Loucy (cell line): ENCODE data around the gene ITSN1.
"Not testable (repeated sequence)": the region's sequence is repeated elsewhere in the genome, so short reads cannot be mapped to it uniquely, and the experiment has no call there.

Source experiments
- H2AFZ ChIP-seq: fragments of 200-600 bp; sonication (generic); 2 replicates; pipeline ENCODE4 v1.6.0; 2016; ENCODE audit warnings: antibody characterized with exemption, mild to moderate bottlenecking, low read length, moderate library complexity
- H3F3A ChIP-seq: fragments of 200-600 bp; 2 replicates; pipeline ENCODE4 v1.6.0; 2016; ENCODE audit warnings: antibody characterized with exemption, low read depth, mild to moderate bottlenecking
- H3K27me3 ChIP-seq: fragments of 200-600 bp; sonication (generic); 2 replicates; pipeline ENCODE4 v1.6.1; 2014; ENCODE audit warnings: low read length, mild to moderate bottlenecking; ENCODE audit not compliant: insufficient read depth, poor library complexity, severe bottlenecking
- H3K36me3 ChIP-seq: fragments of 200-600 bp; sonication (generic); 2 replicates; pipeline ENCODE4 v1.6.1; 2016; ENCODE audit warnings: low read length; ENCODE audit not compliant: insufficient read depth
- H3K4me1 ChIP-seq: fragments of 200-600 bp; sonication (generic); 2 replicates; pipeline ENCODE4 v1.5.1; 2014; ENCODE audit warnings: low read length, mild to moderate bottlenecking; ENCODE audit not compliant: insufficient read depth, poor library complexity, severe bottlenecking
- H3K4me2 ChIP-seq: fragments of 200-600 bp; sonication (generic); 2 replicates; pipeline ENCODE4 v1.6.0; 2014; ENCODE audit warnings: antibody characterized with exemption, low read length, low read depth, mild to moderate bottlenecking; ENCODE audit not compliant: poor library complexity, severe bottlenecking
- H3K4me3 ChIP-seq: fragments of 200-600 bp; sonication (generic); 2 replicates; pipeline ENCODE4 v1.5.1; 2014; ENCODE audit warnings: low read length, mild to moderate bottlenecking, mixed read lengths; ENCODE audit not compliant: poor library complexity, severe bottlenecking
- H3K79me2 ChIP-seq: fragments of 200-600 bp; sonication (generic); 2 replicates; pipeline ENCODE4 v1.6.1; 2014; ENCODE audit warnings: low read length; ENCODE audit not compliant: insufficient read depth
- H3K9ac ChIP-seq: fragments of 200-600 bp; sonication (generic); 2 replicates; pipeline ENCODE4 v1.6.0; 2014; ENCODE audit warnings: mild to moderate bottlenecking, low read depth, low read length, moderate library complexity; ENCODE audit not compliant: poor library complexity, severe bottlenecking
- H3K9me2 ChIP-seq: fragments of 200-600 bp; sonication (generic); replicated peaks from 2 replicates; pipeline ENCODE4 v1.6.1; 2016; ENCODE audit warnings: low read depth, low read length, mixed read lengths
- H3K9me3 ChIP-seq: fragments of 200-600 bp; sonication (generic); 2 replicates; pipeline ENCODE4 v1.6.1; 2014; ENCODE audit warnings: mild to moderate bottlenecking, antibody characterized with exemption, low read length, low read depth; ENCODE audit not compliant: insufficient read depth
- H4K20me1 ChIP-seq: fragments of 200-600 bp; sonication (generic); 2 replicates; pipeline ENCODE4 v1.6.0; 2014; ENCODE audit warnings: antibody characterized with exemption, low read length, mild to moderate bottlenecking; ENCODE audit not compliant: insufficient read depth, poor library complexity, severe bottlenecking
- EZH2phosphoT487 ChIP-seq: fragments of 200-600 bp; IDR thresholded peaks from 2 replicates; pipeline ENCODE4 v1.6.1; 2018; ENCODE audit warnings: antibody characterized with exemption, mild to moderate bottlenecking, moderate library complexity, borderline replicate concordance
- TF ChIP-seq, protein P1 (sequence below): fragments of 200-600 bp; sonication (generic); conservative IDR thresholded peaks from 2 replicates; pipeline ENCODE4 v1.5.1; 2014; ENCODE audit warnings: mild to moderate bottlenecking, antibody characterized with exemption, low read length

The ITSN1 gene

DNA sequence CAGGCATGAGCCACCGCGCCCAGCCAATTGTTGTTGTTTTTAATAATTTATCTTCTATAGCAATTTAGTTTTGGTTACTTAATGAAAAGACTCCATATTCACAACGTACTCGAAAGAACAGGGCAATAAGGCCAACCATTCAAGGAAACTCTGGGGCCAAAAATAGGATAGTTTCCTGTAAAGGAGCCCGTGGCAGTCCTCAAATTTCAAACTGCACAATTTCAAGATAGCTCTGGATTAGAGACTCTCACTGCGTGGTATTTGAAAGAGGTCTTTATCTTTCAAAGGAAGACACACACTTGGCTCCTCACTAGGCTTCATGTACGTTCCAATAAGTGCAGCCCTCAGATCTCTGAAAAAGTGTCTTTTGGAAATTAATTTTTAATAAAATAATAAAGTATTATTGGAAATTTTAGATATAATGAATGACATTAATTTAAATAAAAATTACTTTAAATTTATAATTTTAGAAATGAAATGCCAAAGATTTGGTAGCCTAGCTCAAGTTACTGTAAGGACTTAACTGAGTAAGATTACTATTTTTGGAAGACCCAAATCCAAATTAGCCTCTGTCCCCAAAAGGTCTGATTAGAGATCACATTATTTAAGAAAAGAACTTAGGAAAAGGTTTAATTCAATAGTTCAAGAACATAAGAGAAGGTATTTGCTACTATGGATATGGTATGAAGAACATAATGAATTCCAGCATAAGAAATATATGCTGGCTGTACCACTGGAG lies 31.1 kb upstream of the ITSN1 start:
- H2AFZ ChIP-seq, result no peak overlapping the region
- no peak overlapping the region for H3K4me2 ChIP-seq
- no peaks in the 10 kb centered on the region for H4K20me1 ChIP-seq
- no peaks in the 10 kb centered on the region for H3K9me2 ChIP-seq
- TF ChIP-seq EZH2phosphoT487, result no peak
- TF ChIP-seq, protein P1, sequence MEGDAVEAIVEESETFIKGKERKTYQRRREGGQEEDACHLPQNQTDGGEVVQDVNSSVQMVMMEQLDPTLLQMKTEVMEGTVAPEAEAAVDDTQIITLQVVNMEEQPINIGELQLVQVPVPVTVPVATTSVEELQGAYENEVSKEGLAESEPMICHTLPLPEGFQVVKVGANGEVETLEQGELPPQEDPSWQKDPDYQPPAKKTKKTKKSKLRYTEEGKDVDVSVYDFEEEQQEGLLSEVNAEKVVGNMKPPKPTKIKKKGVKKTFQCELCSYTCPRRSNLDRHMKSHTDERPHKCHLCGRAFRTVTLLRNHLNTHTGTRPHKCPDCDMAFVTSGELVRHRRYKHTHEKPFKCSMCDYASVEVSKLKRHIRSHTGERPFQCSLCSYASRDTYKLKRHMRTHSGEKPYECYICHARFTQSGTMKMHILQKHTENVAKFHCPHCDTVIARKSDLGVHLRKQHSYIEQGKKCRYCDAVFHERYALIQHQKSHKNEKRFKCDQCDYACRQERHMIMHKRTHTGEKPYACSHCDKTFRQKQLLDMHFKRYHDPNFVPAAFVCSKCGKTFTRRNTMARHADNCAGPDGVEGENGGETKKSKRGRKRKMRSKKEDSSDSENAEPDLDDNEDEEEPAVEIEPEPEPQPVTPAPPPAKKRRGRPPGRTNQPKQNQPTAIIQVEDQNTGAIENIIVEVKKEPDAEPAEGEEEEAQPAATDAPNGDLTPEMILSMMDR, result no peak
- H3K9me3 ChIP-seq, result no peaks in the 10 kb centered on the region
- no peak overlapping the region for H3K4me3 ChIP-seq
- no peaks in the 10 kb centered on the region for H3K79me2 ChIP-seq
- no peaks in the 10 kb centered on the region for H3K27me3 ChIP-seq
- H3K9ac ChIP-seq, result no peak overlapping the region
- H3K4me1 ChIP-seq, result no peaks in the 10 kb centered on the region
- H3K36me3 ChIP-seq, result peaks cover 18% of the 10 kb centered on the region; the same call in 1 of the 2 replicates
- no peaks in the 10 kb centered on the region; the same call in 1 of the 2 replicates for H3F3A ChIP-seq

DNA sequence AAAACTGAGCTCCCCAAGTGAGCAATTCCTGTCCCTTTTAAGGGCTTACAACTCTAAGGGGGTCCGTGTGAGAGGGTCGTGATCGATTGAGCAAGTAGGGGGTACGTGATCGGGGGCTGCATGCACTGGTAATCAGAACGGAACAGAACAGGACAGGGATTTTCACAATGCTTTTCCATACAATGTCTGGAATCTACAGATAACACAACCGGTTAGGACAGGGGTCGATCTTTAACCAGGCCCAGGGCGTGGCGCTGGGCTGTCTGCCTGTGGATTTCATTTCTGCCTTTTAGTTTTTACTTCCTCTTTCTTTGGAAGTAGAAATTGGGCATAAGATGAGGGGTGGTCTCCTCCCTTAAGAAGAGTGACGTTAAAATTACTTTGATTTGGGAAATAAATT lies 24.7 kb upstream of the ITSN1 start:
- H3K79me2 ChIP-seq, H3K9ac ChIP-seq, H3K4me3 ChIP-seq, H3K9me2 ChIP-seq, H3K9me3 ChIP-seq, H3K4me1 ChIP-seq, H3F3A ChIP-seq, H2AFZ ChIP-seq, H4K20me1 ChIP-seq, H3K27me3 ChIP-seq, H3K4me2 ChIP-seq: not testable (repeated sequence)
- peaks cover 37% of the 10 kb centered on the region; the same call in 1 of the 2 replicates for H3K36me3 ChIP-seq

DNA sequence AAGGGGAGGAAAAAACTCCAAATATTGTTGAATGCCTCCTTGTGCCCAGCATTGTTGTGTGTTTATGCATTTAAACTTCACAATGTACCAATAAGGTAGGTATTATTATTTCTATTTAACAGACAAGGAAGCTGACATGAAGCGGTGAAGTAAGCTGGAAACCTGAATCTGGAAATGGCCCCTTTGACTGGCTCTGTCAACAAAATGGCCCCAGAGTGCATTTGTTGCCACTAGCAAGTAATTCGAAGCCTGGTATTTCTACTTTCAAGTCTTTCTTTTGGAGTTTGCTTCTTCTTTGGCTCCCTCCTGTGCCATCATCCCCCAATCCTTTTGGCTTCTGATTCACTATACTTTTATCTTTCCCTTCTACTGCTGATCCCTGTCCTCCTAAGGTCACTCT lies 23.9 kb upstream of the ITSN1 start:
- no peak overlapping the region for H3K9ac ChIP-seq
- no peak overlapping the region for H2AFZ ChIP-seq
- H3K79me2 ChIP-seq, result no peaks in the 10 kb centered on the region
- H3K4me3 ChIP-seq, result no peak overlapping the region
- no peaks in the 10 kb centered on the region for H3K4me1 ChIP-seq
- no peaks in the 10 kb centered on the region for H4K20me1 ChIP-seq
- no peaks in the 10 kb centered on the region for H3F3A ChIP-seq
- TF ChIP-seq EZH2phosphoT487, result no peak
- TF ChIP-seq, protein P1, result no peak
- no peaks in the 10 kb centered on the region for H3K9me3 ChIP-seq
- peaks cover 33% of the 10 kb centered on the region; the same call in 1 of the 2 replicates for H3K36me3 ChIP-seq
- no peaks in the 10 kb centered on the region for H3K27me3 ChIP-seq
- H3K4me2 ChIP-seq, result no peak overlapping the region
- H3K9me2 ChIP-seq, result no peaks in the 10 kb centered on the region

DNA sequence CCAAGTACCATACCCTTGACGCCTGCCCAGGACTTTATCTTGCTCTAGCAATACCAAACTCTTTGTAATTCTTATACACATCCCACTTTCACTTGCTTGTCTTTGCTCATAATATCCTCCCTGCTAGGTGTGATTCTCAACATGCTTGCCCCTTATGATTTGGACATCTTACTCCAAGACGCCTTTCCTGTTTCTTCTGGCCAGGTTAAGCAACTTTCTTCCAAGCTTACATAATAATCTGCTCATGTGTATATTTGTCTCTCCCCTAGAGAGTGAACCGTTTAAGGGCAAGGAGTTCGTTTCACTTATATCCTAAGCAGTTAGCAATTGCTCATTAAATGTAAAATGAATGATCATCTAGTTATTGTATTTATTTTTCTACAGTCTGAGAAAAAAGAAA lies 22.6 kb upstream of the ITSN1 start:
- no peaks in the 10 kb centered on the region for H3F3A ChIP-seq

More for the DNA sequence above, 22.6 kb upstream of the ITSN1 start:
- H3K4me1 ChIP-seq, result no peaks in the 10 kb centered on the region
- no peaks in the 10 kb centered on the region for H3K9me3 ChIP-seq
- no peaks in the 10 kb centered on the region for H4K20me1 ChIP-seq
- H3K79me2 ChIP-seq, result no peaks in the 10 kb centered on the region
- no peaks in the 10 kb centered on the region for H3K9me2 ChIP-seq
- TF ChIP-seq, protein P1, result no peak
- TF ChIP-seq EZH2phosphoT487, result no peak
- H3K4me3 ChIP-seq, result no peak overlapping the region
- H3K27me3 ChIP-seq, result no peaks in the 10 kb centered on the region
- no peak overlapping the region for H3K9ac ChIP-seq
- H3K4me2 ChIP-seq, result no peak overlapping the region
- H2AFZ ChIP-seq, result no peak overlapping the region
- H3K36me3 ChIP-seq, result peaks cover 43% of the 10 kb centered on the region; the same call in 1 of the 2 replicates
